Neural progenitor cell (in vitro differentiated cells): ENCODE results near the gene TUBA4B. TPM values are rescaled to one million over a fixed set of nuclear protein-coding genes. Genes with fewer than 3 reads are reported as not detected.

Experiments
- DNase-seq: peaks from one replicate; pipeline ENCODE4 v3.0.0-alpha.2; 2016; ENCODE audit warnings: low spot score
- H2AFZ ChIP-seq: fragments of 200-600 bp; sonication (generic); replicated peaks from 2 replicates; pipeline ENCODE4 v1.6.1; 2016; ENCODE audit warnings: antibody characterized with exemption
- H3F3A ChIP-seq: fragments of 200-600 bp; sonication (generic); 2 replicates; pipeline ENCODE4 v1.6.1; 2016; ENCODE audit warnings: antibody characterized with exemption, low read depth
- H3K27ac ChIP-seq: fragments of 200-600 bp; sonication (generic); 2 replicates; pipeline ENCODE4 v1.5.1; 2016; ENCODE audit warnings: mild to moderate bottlenecking
- H3K27me3 ChIP-seq: fragments of 200-600 bp; sonication (generic); 2 replicates; pipeline ENCODE4 v1.6.1; 2016; ENCODE audit warnings: mild to moderate bottlenecking, moderate library complexity
- H3K36me3 ChIP-seq: fragments of 200-600 bp; sonication (generic); 2 replicates; pipeline ENCODE4 v1.5.1; 2016
- H3K4me1 ChIP-seq: fragments of 200-600 bp; sonication (generic); 2 replicates; pipeline ENCODE4 v1.6.1; 2016; ENCODE audit warnings: mixed run types
- H3K4me2 ChIP-seq: fragments of 200-600 bp; sonication (generic); 2 replicates; pipeline ENCODE4 v1.6.1; 2016
- H3K4me3 ChIP-seq: fragments of 200-600 bp; sonication (generic); 2 replicates; pipeline ENCODE4 v1.5.1; 2016
- H3K79me2 ChIP-seq: fragments of 200-600 bp; sonication (generic); 2 replicates; pipeline ENCODE4 v1.6.1; 2016; ENCODE audit warnings: low read depth
- H3K9ac ChIP-seq: fragments of 200-600 bp; sonication (generic); 2 replicates; pipeline ENCODE4 v1.6.1; 2016
- H3K9me3 ChIP-seq: fragments of 200-600 bp; sonication (generic); 2 replicates; pipeline ENCODE4 v1.5.1; 2016; ENCODE audit warnings: low read depth
- H4K20me1 ChIP-seq: fragments of 200-600 bp; sonication (generic); 2 replicates; pipeline ENCODE4 v1.6.1; 2016; ENCODE audit warnings: low read depth
- H3K27ac Mint-ChIP-seq: 3 replicates; pipeline ENCODE4 v1.8.0; 2021; ENCODE audit warnings: mixed read lengths
- H3K27me3 Mint-ChIP-seq: 2 replicates; pipeline ENCODE4 v1.8.0; 2022; ENCODE audit warnings: low read depth, mild to moderate bottlenecking, inconsistent platforms, moderate library complexity, mixed read lengths; ENCODE audit not compliant: insufficient read depth
- H3K36me3 Mint-ChIP-seq: 3 replicates; pipeline ENCODE4 v1.8.0; 2021; ENCODE audit warnings: mixed read lengths
- H3K4me1 Mint-ChIP-seq: 3 replicates; pipeline ENCODE4 v1.8.0; 2021; ENCODE audit warnings: mixed read lengths
- H3K4me3 Mint-ChIP-seq: 3 replicates; pipeline ENCODE4 v1.8.0; 2021; ENCODE audit warnings: mild to moderate bottlenecking, moderate library complexity, mixed read lengths
- H3K9me3 Mint-ChIP-seq: 3 replicates; pipeline ENCODE4 v1.8.0; 2020; ENCODE audit warnings: mixed read lengths
- EZH2 ChIP-seq: fragments of 200-600 bp; sonication (generic); IDR thresholded peaks from 2 replicates; pipeline ENCODE4 v1.6.1; 2017; ENCODE audit warnings: antibody characterized with exemption, mild to moderate bottlenecking, moderate library complexity
- EZH2phosphoT487 ChIP-seq: fragments of 200-600 bp; sonication (generic); IDR thresholded peaks from 2 replicates; pipeline ENCODE4 v1.6.1; 2017; ENCODE audit warnings: antibody characterized with exemption
- total RNA-seq: library from RNA; depleted of rRNA; stranded (reverse); fragments of >200 nt; gene quantifications from 2 replicates; pipeline ENCODE4 v1.2.3, GENCODE V29; 2015; ENCODE audit warnings: low replicate concordance
- TF ChIP-seq, protein P1 (sequence below): fragments of 200-600 bp; sonication (generic); IDR thresholded peaks from 2 replicates; pipeline ENCODE4 v1.5.1; 2017; ENCODE audit warnings: antibody characterized with exemption, mild to moderate bottlenecking

The TUBA4B gene
- total RNA-seq, 1 donor from 2014 or later, result not detected

DNA sequence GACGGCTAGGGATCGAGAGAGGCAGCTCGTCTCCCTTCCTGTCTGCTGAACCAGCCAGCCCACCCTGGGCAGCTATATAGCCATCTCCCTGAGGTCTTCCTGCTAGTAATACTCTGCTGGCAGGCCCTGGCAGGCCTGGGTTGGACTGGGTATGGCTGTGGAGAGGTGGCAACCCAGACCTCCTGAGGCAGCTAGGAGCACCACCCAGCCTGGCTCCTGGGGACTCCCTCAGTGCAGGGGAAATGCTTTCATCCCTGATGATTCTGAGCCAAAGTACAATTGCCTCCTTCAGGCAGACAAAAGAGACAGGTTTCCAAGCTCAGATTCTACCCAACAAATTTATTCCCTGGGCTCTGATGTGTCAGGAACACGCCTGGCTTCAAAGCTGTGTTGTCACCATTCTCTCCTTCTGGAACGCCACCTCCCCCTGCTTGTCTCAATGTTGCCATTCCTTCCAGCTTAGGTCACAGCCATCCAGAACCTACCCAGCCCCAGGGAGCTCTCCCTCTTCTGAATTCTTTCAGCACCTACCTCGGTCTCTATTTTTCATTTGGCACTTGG lies 21.4 kb downstream of the TUBA4B start:
- no peaks in the 10 kb centered on the region for H3K36me3 Mint-ChIP-seq
- Histone ChIP-seq H3K9ac (no peak overlapping the region), H3K36me3 (no peaks in the 10 kb centered on the region), H3K27ac (no peak overlapping the region), H2AFZ (no peak overlapping the region), H3K27me3 (peaks cover 14% of the 10 kb centered on the region), H3K4me3 (no peak overlapping the region), H3K4me2 (no peak overlapping the region), H3K4me1 (peaks cover 12% of the 10 kb centered on the region), H3F3A (peaks cover 13% of the 10 kb centered on the region), H3K79me2 (no peaks in the 10 kb centered on the region), H4K20me1 (no peaks in the 10 kb centered on the region), H3K9me3 (no peaks in the 10 kb centered on the region)
- no peak overlapping the region for H3K4me3 Mint-ChIP-seq
- no peaks in the 10 kb centered on the region for H3K9me3 Mint-ChIP-seq
- DNase-seq, result no peak
- TF ChIP-seq, protein P1, sequence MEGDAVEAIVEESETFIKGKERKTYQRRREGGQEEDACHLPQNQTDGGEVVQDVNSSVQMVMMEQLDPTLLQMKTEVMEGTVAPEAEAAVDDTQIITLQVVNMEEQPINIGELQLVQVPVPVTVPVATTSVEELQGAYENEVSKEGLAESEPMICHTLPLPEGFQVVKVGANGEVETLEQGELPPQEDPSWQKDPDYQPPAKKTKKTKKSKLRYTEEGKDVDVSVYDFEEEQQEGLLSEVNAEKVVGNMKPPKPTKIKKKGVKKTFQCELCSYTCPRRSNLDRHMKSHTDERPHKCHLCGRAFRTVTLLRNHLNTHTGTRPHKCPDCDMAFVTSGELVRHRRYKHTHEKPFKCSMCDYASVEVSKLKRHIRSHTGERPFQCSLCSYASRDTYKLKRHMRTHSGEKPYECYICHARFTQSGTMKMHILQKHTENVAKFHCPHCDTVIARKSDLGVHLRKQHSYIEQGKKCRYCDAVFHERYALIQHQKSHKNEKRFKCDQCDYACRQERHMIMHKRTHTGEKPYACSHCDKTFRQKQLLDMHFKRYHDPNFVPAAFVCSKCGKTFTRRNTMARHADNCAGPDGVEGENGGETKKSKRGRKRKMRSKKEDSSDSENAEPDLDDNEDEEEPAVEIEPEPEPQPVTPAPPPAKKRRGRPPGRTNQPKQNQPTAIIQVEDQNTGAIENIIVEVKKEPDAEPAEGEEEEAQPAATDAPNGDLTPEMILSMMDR, result no peak
- no peak for TF ChIP-seq EZH2phosphoT487
- TF ChIP-seq EZH2, result no peak
- no peak overlapping the region for H3K27ac Mint-ChIP-seq
- H3K4me1 Mint-ChIP-seq, result peaks cover 21% of the 10 kb centered on the region
- peaks cover 19% of the 10 kb centered on the region for H3K27me3 Mint-ChIP-seq

DNA sequence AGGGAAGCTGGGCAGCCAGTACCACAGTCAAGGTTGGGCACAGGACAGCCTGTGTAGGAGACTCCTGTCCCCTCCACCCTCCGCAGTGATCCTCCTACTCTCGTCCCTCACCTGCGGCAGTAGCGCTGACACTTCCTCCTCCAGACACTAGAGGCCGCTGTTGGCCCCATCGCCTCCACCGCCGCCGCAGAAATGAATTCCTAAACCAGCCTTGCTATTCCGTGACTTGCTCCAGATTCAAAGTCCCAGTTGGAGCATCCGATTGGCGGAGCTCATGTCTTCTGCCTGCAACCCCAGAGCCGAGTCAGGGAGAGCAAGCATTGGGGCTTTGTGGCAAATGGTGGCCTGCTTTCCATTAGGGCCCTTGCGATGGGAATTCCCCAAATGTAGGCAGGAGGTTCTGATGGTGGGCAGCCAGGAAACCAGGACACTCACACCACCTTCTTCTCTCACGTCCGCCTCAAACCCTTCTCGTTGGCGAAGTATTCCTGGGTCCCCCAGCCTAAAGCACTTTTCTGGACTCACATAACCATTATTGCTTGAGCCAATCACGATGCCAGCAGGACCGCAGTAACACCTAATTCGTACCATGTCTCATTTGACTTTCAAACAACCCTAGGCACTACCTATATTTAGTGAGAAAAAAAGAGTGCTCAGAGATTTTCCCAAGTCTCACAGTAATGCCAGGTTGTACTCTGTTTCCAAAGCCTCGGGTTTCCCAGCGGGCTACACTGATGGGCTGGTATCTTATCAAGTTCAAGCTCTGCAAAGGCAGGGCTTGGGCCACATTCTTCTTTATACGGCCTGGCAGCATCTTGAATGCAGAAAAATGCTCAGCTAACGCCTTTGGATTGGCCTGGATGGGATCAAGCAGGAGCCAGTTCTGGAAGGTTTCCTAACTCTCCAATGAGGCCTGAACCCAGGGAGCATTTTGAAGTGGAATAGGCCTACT lies 24.9 kb downstream of the TUBA4B start:
- TF ChIP-seq EZH2 (peak; percentile 55), EZH2phosphoT487 (no peak)
- TF ChIP-seq, protein P1, result peak; percentile 94
- Mint-ChIP-seq H3K27ac (no peak overlapping the region), H3K36me3 (peaks cover 4% of the 10 kb centered on the region), H3K27me3 (peaks cover 15% of the 10 kb centered on the region), H3K4me1 (peaks cover 36% of the 10 kb centered on the region), H3K9me3 (no peaks in the 10 kb centered on the region), H3K4me3 (peak overlapping the region; percentile 87)
- H3K9ac ChIP-seq, result no peak overlapping the region
- no peaks in the 10 kb centered on the region for H3K36me3 ChIP-seq
- peaks cover 15% of the 10 kb centered on the region for H3K4me1 ChIP-seq
- peak overlapping the region; percentile 54 for H2AFZ ChIP-seq
- peaks cover 13% of the 10 kb centered on the region for H3F3A ChIP-seq
- no peaks in the 10 kb centered on the region for H3K79me2 ChIP-seq
- DNase-seq, result peak; percentile 83
- H3K9me3 ChIP-seq, result no peaks in the 10 kb centered on the region
- no peak overlapping the region for H3K27ac ChIP-seq
- H3K4me2 ChIP-seq, result peak overlapping the region; percentile 79
- no peaks in the 10 kb centered on the region for H4K20me1 ChIP-seq
- H3K4me3 ChIP-seq, result peak overlapping the region; percentile 12
- peaks cover 7% of the 10 kb centered on the region for H3K27me3 ChIP-seq

DNA sequence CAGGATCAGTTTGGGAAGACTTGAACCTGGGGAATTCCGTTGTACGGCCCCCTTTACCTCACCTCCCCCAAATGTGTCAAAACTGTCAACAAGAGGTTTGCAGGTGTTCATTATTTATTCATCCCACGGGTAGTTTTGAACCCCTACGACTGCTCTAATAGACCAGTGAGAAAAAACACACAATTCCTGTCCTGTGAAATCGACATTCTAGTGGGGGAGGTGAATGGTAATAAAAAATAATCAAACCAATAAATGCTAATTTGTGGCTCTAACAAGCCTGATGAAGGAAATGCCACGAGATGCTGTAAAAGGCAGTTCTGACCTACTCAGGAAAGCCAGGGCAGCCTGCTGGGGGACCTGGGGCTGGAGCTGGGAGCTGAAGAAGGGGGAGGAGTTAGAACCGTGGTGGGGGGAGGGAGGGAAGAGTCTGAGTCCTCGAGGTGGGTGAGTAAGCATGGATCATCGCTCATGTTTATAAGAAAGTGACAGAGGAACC lies 25.7 kb downstream of the TUBA4B start:
- peaks cover 5% of the 10 kb centered on the region for H3K36me3 Mint-ChIP-seq
- Histone ChIP-seq H3K4me3 (peak overlapping the region; percentile 59), H3K9me3 (no peaks in the 10 kb centered on the region), H3F3A (peaks cover 13% of the 10 kb centered on the region), H3K4me1 (peaks cover 15% of the 10 kb centered on the region), H3K36me3 (no peaks in the 10 kb centered on the region), H3K4me2 (peak overlapping the region; percentile 79), H4K20me1 (no peaks in the 10 kb centered on the region), H3K79me2 (no peaks in the 10 kb centered on the region), H3K9ac (no peak overlapping the region), H3K27me3 (peaks cover 5% of the 10 kb centered on the region), H3K27ac (no peak overlapping the region), H2AFZ (peak overlapping the region; percentile 65)
- TF ChIP-seq, protein P1, result no peak
- TF ChIP-seq EZH2phosphoT487 (no peak), EZH2 (no peak)
- H3K27me3 Mint-ChIP-seq, result peaks cover 11% of the 10 kb centered on the region
- peaks cover 36% of the 10 kb centered on the region for H3K4me1 Mint-ChIP-seq
- DNase-seq, result no peak
- peak overlapping the region; percentile 87 for H3K4me3 Mint-ChIP-seq
- no peak overlapping the region for H3K27ac Mint-ChIP-seq
- H3K9me3 Mint-ChIP-seq, result no peaks in the 10 kb centered on the region
